ENCODE data around the gene NID1.
"Not testable (repeated sequence)": the region's sequence is repeated elsewhere in the genome, so short reads cannot be mapped to it uniquely, and the experiment has no call there.

NID1 gene

DNA sequence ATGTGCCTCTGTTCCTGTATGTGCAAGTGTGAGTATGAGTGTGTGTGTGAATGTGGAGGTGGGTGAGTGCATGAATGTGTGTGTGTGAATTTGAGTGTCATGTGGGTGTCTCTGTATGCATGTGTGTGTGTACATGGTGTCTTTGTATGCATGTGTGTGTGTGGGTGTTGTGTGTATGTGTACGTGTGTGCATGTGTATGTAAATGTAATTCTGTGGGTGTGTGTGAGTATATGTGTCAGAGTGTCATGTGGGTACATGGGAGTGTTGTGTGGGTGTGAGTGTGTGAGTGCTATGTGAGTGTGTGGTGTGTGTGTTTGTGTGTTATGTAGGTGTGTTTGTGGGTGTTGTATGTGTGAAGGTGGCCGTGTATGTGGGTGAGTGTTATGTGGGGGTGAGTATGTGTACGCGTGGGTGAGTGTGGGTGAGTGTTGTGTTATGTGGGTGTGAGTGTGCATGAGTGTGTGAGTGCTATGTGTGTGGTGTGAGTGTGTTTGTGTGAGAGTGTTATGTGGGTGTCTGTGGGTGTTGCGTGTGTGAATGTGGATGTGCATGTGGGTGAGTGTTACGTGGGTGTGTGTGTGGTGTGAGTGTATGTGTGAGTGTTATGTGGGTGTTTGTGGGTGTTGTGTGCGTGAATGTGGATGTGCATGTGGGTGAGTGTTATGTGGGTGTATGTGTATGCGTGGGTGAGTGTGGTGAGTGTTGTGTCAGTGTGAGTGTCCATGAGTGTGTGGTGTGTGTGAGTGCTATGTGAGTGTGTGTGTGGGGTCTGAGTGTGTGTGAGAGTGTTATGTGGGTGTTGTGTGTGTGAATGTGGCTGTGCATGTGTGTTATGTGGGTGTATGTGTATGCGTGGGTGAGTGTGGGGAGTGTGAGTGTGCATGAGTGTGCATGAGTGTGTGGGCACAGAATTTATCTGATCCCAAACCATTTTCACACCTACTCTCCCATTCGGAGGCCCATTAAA, 36.6 kb upstream of the NID1 start:
- H3K27ac Mint-ChIP-seq = no peak overlapping the region
- no peak overlapping the region for H3K4me3 Mint-ChIP-seq
- peaks cover 10 to 15% of the 10 kb centered on the region in 2 donors for H3K9me3 Mint-ChIP-seq
- no peaks in the 10 kb centered on the region for H3K4me1 Mint-ChIP-seq
- no peak for DNase-seq
- H3K27me3 Mint-ChIP-seq = no peaks in the 10 kb centered on the region
- ATAC-seq = no peak

DNA sequence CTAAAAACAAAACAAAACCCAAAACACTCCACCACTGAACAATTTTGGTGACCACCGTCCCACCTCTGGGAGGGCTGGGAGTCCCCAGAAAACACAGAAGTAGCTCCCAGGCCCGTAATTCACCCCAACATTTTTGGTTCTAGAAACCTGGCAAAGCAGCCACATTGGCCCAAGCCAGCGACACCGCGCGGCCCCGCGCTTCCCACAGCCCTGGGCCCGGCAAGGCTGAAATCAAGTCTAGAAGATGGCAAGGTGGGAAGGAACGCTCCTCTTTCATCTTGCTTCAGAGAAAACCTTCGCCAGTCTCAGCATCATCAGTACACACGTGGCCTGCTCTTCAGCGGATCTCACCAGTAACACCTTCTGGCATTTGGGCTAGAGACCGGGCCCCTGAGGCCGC, 35.9 kb upstream of the NID1 start:
- no peak for ATAC-seq
- peaks cover 10 to 18% of the 10 kb centered on the region in 2 donors for H3K9me3 Mint-ChIP-seq
- no peaks in the 10 kb centered on the region for H3K4me1 Mint-ChIP-seq
- no peak overlapping the region for H3K27ac Mint-ChIP-seq
- H3K4me3 Mint-ChIP-seq = no peak overlapping the region
- no peaks in the 10 kb centered on the region for H3K27me3 Mint-ChIP-seq
- no peak for DNase-seq

DNA sequence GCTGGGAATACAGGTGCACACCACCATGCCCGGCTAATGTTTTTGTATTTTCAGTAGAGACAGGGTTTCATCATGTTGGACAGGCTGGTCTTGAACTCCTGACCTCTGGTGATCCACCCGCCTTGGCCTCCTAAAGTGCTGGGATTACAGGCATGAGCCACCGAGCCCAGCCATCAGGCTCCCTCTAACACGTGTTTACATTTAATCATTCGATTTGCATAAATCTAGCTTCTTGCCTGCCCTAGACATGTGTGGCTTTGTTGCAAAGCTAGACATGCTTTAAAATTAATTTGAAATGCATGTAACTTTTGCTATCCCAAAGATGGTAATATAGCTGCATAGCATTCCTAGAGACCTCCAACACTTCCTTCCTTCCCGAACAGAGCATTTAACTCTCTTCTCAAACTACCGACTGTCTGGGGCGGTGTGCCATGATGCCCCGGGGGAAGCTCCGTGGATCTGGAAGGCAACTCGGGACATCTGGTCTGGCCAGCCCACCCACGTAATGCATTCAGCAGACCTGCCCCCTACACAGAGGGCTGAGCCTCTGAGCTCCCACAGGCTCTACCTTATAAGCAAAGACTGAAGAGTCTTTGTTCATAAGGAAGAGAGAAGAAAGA, 34.6 kb upstream of the NID1 start:
- H3K4me1 Mint-ChIP-seq = no peaks in the 10 kb centered on the region
- H3K27me3 Mint-ChIP-seq = peaks cover 4% of the 10 kb centered on the region
- ATAC-seq = no peak
- H3K9me3 Mint-ChIP-seq = peaks cover 10 to 23% of the 10 kb centered on the region in 2 donors
- no peak for DNase-seq
- H3K27ac Mint-ChIP-seq = no peak overlapping the region
- H3K4me3 Mint-ChIP-seq = no peak overlapping the region

DNA sequence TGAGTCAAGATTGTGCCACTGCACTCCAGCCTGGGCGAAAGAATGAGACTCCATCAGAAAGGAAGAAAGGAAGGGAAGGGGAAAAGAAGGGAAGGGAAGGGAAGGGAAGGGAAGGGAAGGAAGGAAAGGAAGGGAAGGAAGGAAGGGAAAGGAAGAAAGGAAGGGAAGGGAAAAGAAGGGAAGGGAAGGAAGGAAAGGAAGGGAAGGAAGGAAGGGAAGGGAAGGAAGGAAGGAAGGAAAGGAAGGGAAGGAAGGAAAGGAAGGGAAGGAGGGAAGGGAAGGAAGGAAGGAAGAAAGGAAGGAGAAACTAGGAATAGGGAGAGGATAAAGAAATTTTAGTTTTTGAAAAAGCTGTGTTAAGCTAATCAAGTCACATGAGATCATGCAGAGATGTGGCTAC, 33.4 kb upstream of the NID1 start:
- Mint-ChIP-seq H3K9me3 (peaks cover 10 to 23% of the 10 kb centered on the region in 2 donors), H3K4me1 (no peaks in the 10 kb centered on the region)

DNA sequence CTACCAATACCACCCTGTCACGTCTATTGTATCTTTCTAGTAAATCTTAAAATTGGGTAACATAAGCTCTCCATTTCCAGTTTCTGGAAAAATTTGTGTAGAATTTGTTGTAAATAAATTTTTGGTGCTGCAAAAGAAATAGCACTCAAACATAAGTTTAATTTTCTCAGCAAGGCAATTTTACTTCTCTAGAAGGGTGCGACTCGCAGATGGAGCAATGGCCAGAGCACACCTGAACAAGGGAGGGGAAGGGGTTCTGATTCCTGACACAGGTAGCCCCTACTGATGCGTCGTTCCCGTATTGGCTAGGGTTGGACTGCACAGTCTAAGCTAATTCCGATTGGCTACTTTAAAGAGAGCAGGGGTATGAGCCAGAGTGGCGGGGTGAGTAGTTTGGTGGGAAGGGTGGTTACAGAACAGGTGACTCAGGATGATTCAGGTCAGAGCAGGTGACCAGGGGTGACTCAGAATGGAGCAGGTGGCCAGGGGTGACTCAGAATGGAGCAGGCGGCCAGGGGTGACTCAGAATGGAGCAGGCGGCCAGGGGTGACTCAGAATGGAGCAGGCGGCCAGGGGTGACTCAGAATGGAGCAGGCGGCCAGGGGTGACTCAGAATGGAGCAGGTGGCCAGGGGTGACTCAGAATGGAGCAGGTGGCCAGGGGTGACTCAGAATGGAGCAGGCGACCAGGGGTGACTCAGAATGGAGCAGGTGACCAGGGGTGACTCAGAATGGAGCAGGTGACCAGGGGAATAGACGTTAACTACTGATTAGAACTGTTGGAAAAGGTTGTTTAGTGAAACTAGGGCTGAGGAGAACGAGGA, 32.0 kb upstream of the NID1 start:
- DNase-seq (peak; percentile 84 to 91), ATAC-seq (peak; percentile 48)
- H3K9me3 Mint-ChIP-seq = peaks cover 10 to 23% of the 10 kb centered on the region in 2 donors
- H3K27me3 Mint-ChIP-seq = peaks cover 18% of the 10 kb centered on the region
- H3K27ac Mint-ChIP-seq = peak overlapping the region; percentile 93 to 96
- H3K4me3 Mint-ChIP-seq, H3K4me1 Mint-ChIP-seq: not testable (repeated sequence)

More for the DNA sequence above, 33.4 kb upstream of the NID1 start:
- DNase-seq = no peak
- H3K27ac Mint-ChIP-seq = no peak overlapping the region
- peaks cover 16% of the 10 kb centered on the region for H3K27me3 Mint-ChIP-seq
- no peak overlapping the region for H3K4me3 Mint-ChIP-seq
- ATAC-seq = no peak

DNA sequence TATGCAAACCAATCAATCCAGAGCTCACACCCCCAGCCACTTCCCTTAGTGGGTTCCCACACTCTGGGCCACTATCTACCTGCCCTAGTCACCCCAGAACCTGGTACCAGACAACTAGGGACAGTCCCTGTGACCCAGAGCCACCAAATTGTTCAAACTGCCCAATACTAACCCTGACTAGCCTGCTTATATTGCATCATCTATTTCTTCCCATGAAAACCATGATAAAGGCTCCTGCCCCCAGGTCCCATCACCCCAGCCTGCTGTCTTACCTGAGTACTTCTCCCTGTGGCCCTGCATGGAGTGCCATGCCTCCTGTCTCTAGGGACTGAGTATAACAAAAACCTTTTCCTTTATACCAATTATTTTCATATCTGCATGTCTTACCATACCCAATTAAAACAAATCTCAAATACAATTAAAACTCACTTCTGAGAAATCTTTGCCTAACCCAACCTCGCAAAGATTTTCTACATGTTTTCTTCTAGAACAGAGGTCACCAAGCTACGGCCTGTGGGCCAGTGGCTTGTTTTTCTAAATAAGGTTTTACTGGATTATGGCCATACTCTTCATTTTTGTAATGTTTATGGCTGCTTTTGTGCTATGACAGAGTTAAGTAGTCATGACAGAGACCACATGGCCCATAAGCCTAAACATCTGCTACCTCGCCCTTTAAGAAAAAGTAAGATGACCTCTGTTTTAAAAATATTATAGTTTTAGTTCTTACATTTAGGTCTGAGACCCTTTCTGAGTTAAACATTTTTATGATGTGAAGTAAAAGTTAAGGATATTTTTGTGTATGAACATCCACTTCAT, 31.0 kb upstream of the NID1 start:
- peaks cover 18% of the 10 kb centered on the region for H3K27me3 Mint-ChIP-seq
- ATAC-seq (no peak), DNase-seq (no peak)
- H3K4me3 Mint-ChIP-seq = no peak overlapping the region
- peaks cover 10 to 23% of the 10 kb centered on the region in 2 donors for H3K9me3 Mint-ChIP-seq
- H3K27ac Mint-ChIP-seq = peak overlapping the region in 1 of 2 donors; percentile 96
- no peaks in the 10 kb centered on the region for H3K4me1 Mint-ChIP-seq

DNA sequence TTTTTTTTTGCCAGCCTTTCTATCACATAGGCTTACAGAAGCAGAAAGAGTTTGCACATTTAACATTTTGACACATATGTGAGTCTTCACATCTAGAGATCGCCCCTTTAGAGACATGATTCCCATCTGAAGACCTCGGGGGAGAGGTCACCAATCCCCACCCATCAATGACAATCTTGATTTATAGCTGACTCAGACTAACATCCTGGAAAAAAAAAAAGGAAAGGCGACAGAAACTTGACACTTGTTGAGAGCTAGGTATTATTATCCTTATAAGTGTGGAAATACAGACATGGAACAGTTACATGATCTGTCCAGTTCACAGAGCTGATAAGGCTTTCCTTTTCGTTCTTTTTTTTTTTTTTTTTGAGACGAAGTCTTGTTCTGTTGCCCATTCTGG, 28.0 kb upstream of the NID1 start:
- Mint-ChIP-seq H3K27me3 (peaks cover 25% of the 10 kb centered on the region), H3K4me3 (no peak overlapping the region), H3K9me3 (peaks cover 10 to 22% of the 10 kb centered on the region in 2 donors), H3K27ac (no peak overlapping the region), H3K4me1 (no peaks in the 10 kb centered on the region)
- DNase-seq = no peak
- ATAC-seq = no peak

DNA sequence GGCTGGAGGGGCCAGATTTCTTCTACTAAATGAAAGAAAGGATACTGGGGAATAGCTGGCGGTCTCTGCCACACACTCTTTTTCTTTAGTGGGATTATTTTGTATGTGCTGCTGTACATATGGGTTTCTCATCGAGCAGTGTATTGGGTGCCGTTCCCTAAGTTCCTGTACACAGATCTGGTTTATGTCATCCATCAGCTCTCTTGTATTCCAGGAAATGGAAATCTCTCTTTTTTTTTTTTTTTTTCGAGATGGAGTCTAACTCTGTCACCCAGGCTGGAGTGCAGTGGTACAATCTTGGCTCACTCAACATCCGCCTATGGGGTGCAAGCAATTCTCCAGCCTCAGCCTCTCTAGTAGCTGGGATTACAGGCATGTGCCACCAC, 27.0 kb upstream of the NID1 start:
- no peak for ATAC-seq
- Mint-ChIP-seq H3K27ac (no peak overlapping the region), H3K4me1 (no peaks in the 10 kb centered on the region), H3K27me3 (peaks cover 25% of the 10 kb centered on the region), H3K9me3 (peaks cover 4 to 12% of the 10 kb centered on the region in 2 donors), H3K4me3 (no peak overlapping the region)
- DNase-seq = no peak

DNA sequence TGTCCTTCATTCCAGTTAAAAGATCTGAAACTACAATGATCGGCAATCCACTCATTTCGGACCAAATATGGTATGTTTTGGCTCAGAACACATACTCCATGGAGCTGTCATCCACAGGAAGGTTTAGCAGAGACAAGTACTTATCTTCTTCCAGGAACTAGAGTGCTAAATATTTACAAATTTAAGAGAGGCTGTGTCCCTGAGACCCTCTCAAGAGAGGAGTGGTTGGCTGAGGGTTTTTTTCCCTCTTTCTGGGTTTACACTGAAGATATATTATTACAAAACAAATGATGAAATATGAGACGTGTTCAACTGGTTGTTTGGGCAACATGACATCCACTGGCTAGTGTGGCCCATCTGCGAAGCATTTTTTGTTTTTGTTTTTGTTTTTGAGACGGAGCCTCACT, 25.9 kb upstream of the NID1 start:
- no peak overlapping the region for H3K27ac Mint-ChIP-seq
- H3K27me3 Mint-ChIP-seq = peaks cover 25% of the 10 kb centered on the region
- peaks cover 0 to 4% of the 10 kb centered on the region in 2 donors for H3K9me3 Mint-ChIP-seq
- DNase-seq (no peak), ATAC-seq (no peak)
- H3K4me3 Mint-ChIP-seq = no peak overlapping the region
- H3K4me1 Mint-ChIP-seq = no peaks in the 10 kb centered on the region

DNA sequence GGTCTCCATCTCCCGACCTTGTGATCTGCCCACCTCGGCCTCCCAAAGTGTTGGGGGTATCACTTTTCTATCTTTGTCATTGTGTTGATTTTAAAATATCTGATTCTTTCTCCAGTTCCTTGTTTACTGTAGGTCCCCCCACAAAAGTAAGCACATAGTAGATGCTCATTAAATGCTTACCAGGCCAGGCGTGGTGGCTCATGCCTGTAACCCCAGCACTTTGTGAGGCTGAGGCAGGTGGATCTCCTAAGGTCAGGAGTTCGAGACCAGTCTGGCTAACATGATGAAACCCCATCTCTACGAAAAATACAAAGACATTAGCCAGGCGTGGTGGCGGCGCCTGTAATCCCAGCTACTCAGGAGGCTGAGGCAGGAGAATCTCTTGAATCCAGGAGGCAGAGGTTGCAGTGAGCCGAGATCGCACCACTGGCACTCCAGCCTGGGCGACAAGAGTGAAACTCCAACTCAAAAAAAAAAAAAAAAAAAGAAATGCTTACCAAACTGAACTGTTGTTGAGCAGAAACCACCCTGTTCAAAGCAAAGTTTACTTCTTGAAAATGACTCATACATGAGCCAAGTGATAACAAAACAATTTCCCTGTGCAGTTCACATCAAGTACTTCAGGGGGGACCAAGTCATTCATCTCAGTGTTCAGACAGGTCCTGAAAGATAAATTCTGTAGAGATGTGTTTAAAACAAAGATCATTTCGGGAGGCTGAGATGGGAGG, 24.3 kb upstream of the NID1 start:
- no peaks in the 10 kb centered on the region for H3K9me3 Mint-ChIP-seq
- ATAC-seq (no peak), DNase-seq (no peak)
- H3K4me3 Mint-ChIP-seq = no peak overlapping the region
- H3K27ac Mint-ChIP-seq = no peak overlapping the region
- peaks cover 18% of the 10 kb centered on the region for H3K27me3 Mint-ChIP-seq
- H3K4me1 Mint-ChIP-seq = no peaks in the 10 kb centered on the region

DNA sequence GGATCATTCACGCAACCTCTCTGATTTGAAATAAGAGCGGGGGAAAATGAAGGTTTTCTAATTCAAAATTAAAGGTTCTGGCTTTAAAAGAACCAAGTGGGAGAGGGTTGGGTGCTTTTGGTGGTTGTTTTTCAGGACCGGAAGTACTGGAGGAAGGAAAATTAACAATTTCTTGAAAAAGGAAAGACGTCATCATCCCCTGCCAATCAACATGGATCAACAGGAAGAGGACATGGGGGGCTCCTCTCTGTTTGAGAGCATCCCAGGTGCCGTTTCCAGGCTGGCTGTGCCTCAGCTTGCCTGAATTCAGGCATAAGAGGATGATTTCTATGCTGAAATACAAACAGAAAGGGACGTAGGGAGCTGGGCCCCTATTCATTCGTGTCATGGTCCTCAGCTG, 21.6 kb upstream of the NID1 start:
- ATAC-seq (no peak), DNase-seq (no peak)
- Mint-ChIP-seq H3K4me3 (no peak overlapping the region), H3K27me3 (peaks cover 7% of the 10 kb centered on the region), H3K27ac (peak overlapping the region in 1 of 2 donors; percentile 60), H3K4me1 (no peaks in the 10 kb centered on the region), H3K9me3 (no peaks in the 10 kb centered on the region)

DNA sequence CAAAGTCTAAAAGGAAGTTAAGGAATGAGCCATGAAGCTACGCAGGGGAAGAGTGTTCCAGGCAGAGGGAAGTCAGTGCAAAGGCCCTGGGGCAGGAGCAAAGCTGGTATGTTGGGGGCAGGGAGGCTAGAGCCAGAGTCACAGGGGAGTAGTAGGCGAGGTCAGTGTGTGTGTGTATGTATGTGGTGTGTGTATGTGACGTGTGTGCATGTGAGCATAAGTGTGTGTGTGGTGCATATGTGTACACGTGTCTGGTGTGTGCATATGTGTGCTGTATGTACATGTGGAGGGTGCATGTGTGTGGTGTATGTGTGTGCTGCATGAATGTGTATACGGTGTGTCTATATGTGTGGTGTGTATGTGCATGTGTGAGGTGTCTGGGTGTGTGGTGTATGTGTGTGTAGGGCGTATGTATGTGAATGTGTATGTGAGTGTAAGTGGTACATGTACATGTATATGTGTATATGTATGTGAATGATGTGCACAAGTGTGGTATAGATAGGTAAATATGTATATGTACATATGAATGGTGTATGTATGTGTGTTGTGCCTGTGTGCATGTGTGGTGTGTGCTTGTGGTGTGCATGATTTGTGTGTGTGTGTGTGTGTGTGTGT, 20.8 kb upstream of the NID1 start:
- Mint-ChIP-seq H3K27me3 (peaks cover 7% of the 10 kb centered on the region), H3K9me3 (no peaks in the 10 kb centered on the region), H3K4me3 (no peak overlapping the region), H3K27ac (no peak overlapping the region), H3K4me1 (no peaks in the 10 kb centered on the region)
- DNase-seq (no peak), ATAC-seq (no peak)

DNA sequence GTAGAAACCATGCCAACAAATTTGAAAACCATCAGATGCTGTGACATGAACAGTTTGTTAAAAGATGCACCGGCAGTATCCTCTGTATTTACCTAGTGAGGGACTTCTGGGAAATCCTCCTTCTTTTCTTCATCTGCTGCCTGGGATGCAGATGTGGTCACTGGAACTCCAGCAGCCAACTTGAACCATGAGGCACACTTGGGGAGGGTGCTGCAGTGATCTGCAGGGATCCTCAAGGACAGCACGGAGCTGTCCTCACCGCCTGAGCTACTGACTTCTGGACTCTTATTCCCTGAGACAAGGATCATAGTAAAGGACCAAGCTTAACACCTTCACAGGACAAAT, 19.5 kb upstream of the NID1 start:
- Mint-ChIP-seq H3K9me3 (no peaks in the 10 kb centered on the region), H3K27me3 (peaks cover 5% of the 10 kb centered on the region), H3K4me3 (no peak overlapping the region), H3K4me1 (no peaks in the 10 kb centered on the region), H3K27ac (no peak overlapping the region)
- DNase-seq = no peak
- ATAC-seq = no peak

DNA sequence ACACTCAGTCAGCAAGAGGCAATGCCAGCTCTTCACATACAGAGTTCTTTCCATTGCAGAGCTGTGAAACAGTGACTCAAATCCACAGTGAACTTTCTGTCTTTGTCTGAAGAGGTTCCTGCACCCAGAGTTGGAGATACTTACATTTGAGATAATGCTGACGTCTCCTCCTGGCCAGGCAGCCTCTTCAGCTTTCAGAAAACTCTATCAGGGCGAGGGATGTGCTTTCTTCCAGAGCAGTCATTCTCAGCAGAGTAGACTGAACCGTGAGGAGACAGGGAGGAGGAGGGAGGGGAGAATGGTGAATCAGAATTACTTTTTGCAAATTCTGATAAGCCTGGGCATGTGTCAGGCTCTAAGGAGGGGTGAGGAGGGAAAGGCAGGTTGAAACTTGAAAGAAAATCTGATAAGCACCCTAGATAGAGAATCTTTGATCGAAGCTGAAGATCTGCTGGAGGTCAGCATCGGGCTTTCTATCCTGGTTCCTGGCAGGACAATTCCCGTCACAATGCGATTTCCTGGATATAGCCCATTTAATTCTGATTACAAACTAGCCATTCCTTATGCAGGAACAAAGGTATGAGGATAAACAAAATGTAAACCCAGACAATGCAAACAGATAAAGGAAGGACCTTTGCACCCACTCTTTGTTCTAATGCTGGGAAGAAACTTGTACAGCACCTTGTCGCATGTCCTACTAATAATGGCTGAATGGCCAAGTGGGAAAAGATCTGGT, 18.9 kb upstream of the NID1 start:
- H3K4me3 Mint-ChIP-seq = no peak overlapping the region
- no peak overlapping the region for H3K27ac Mint-ChIP-seq
- DNase-seq = no peak
- ATAC-seq = peak; percentile 26
- H3K27me3 Mint-ChIP-seq = no peaks in the 10 kb centered on the region
- no peaks in the 10 kb centered on the region for H3K9me3 Mint-ChIP-seq
- no peaks in the 10 kb centered on the region for H3K4me1 Mint-ChIP-seq

Data from stimulated activated naive CD8-positive, alpha-beta T cell treated with anti-CD3 and anti-CD28 coated beads, Interleukin-15, amount 100 ng/mL, for 72 hours (primary cell).